H9 (cell line): ENCODE results near the gene ZC3H8. TPM values are rescaled to one million over a fixed set of nuclear protein-coding genes. Genes with fewer than 3 reads are reported as not detected.

ENCODE experiments used
- DNase-seq: peaks from one replicate; pipeline ENCODE4 v3.0.0-alpha.2; 2017
- H2AFZ ChIP-seq: one replicate; pipeline ENCODE4 v1.6.1; 2013; ENCODE audit warnings: mild to moderate bottlenecking, low read length, control low read depth, moderate library complexity
- H2AK5ac ChIP-seq: 2 replicates; pipeline ENCODE4 v1.6.1; 2013; ENCODE audit warnings: low read length, control low read depth, mixed read lengths; ENCODE audit not compliant: insufficient read length
- H2BK120ac ChIP-seq: one replicate; pipeline ENCODE4 v1.6.1; 2013; ENCODE audit warnings: low read depth, mild to moderate bottlenecking, low read length, control low read depth, inconsistent platforms; ENCODE audit not compliant: poor library complexity, severe bottlenecking
- H2BK12ac ChIP-seq: 2 replicates; pipeline ENCODE4 v1.6.1; 2013; ENCODE audit warnings: low read length, control low read depth, mixed read lengths, low read depth; ENCODE audit not compliant: insufficient read length
- H2BK15ac ChIP-seq: 2 replicates; pipeline ENCODE4 v1.6.1; 2013; ENCODE audit warnings: low read depth, low read length, control low read depth
- H2BK20ac ChIP-seq: one replicate; pipeline ENCODE4 v1.6.1; 2013; ENCODE audit warnings: low read depth, mild to moderate bottlenecking, low read length, control low read depth, inconsistent platforms; ENCODE audit not compliant: poor library complexity, severe bottlenecking
- H2BK5ac ChIP-seq: 2 replicates; pipeline ENCODE4 v1.6.1; 2013; ENCODE audit warnings: low read length, control low read depth, mixed read lengths; ENCODE audit not compliant: insufficient read length
- H3K14ac ChIP-seq: 2 replicates; pipeline ENCODE4 v1.6.1; 2013; ENCODE audit warnings: low read length, control low read depth; ENCODE audit not compliant: insufficient read depth
- H3K18ac ChIP-seq: 2 replicates; pipeline ENCODE4 v1.6.1; 2013; ENCODE audit warnings: low read depth, mild to moderate bottlenecking, mixed read lengths, low read length, control low read depth; ENCODE audit not compliant: insufficient read length
- H3K23ac ChIP-seq: 2 replicates; pipeline ENCODE4 v1.6.1; 2013; ENCODE audit warnings: low read length, control low read depth, mixed read lengths, low read depth; ENCODE audit not compliant: insufficient read length
- H3K23me2 ChIP-seq: 2 replicates; pipeline ENCODE4 v1.6.1; 2013; ENCODE audit warnings: low read depth, mild to moderate bottlenecking, mixed read lengths, low read length, control low read depth; ENCODE audit not compliant: insufficient read length, poor library complexity, severe bottlenecking
- H3K27ac ChIP-seq: 2 replicates; pipeline ENCODE4 v1.5.1; 2013; ENCODE audit warnings: low read length, control low read depth, mixed read lengths, low read depth; ENCODE audit not compliant: insufficient read length
- H3K27me3 ChIP-seq: 2 replicates; pipeline ENCODE4 v1.6.1; 2013; ENCODE audit warnings: low read length, control low read depth, inconsistent platforms; ENCODE audit not compliant: insufficient read depth
- H3K4ac ChIP-seq: 2 replicates; pipeline ENCODE4 v1.6.1; 2013; ENCODE audit warnings: low read depth, mild to moderate bottlenecking, control low read depth, inconsistent platforms, low read length, moderate library complexity
- H3K4me1 ChIP-seq: 2 replicates; pipeline ENCODE4 v1.6.1; 2013; ENCODE audit warnings: low read length, control low read depth, inconsistent platforms; ENCODE audit not compliant: insufficient read depth
- H3K4me2 ChIP-seq: 2 replicates; pipeline ENCODE4 v1.6.1; 2013; ENCODE audit warnings: low read length, control low read depth, mixed read lengths; ENCODE audit not compliant: insufficient read length, insufficient read depth
- H3K56ac ChIP-seq: 2 replicates; pipeline ENCODE4 v1.6.1; 2013; ENCODE audit warnings: low read depth, mild to moderate bottlenecking, mixed read lengths, low read length, control low read depth; ENCODE audit not compliant: insufficient read length
- H3K79me1 ChIP-seq: 2 replicates; pipeline ENCODE4 v1.6.1; 2013; ENCODE audit warnings: low read depth, mild to moderate bottlenecking, moderate library complexity, low read length, control low read depth, inconsistent platforms; ENCODE audit not compliant: insufficient read depth, poor library complexity, severe bottlenecking
- H3K79me2 ChIP-seq: 2 replicates; pipeline ENCODE4 v1.6.1; 2013; ENCODE audit warnings: low read length, control low read depth, inconsistent platforms; ENCODE audit not compliant: insufficient read depth
- H3K9ac ChIP-seq: 2 replicates; pipeline ENCODE4 v1.6.1; 2013; ENCODE audit warnings: low read length, control low read depth, mixed read lengths; ENCODE audit not compliant: insufficient read length; ENCODE audit errors: extremely low read depth
- H3K9me3 ChIP-seq: one replicate; pipeline ENCODE4 v1.6.1; 2013; ENCODE audit warnings: low read depth, low read length, inconsistent platforms; ENCODE audit not compliant: control insufficient read depth
- H3T11ph ChIP-seq: one replicate; pipeline ENCODE4 v1.6.1; 2013; ENCODE audit warnings: mild to moderate bottlenecking, low read length, control low read depth, inconsistent platforms
- H4K20me1 ChIP-seq: one replicate; pipeline ENCODE4 v1.6.1; 2013; ENCODE audit not compliant: control insufficient read depth, insufficient read length, insufficient read depth
- H4K5ac ChIP-seq: 2 replicates; pipeline ENCODE4 v1.6.1; 2013; ENCODE audit warnings: low read depth, mild to moderate bottlenecking, mixed read lengths, low read length, control low read depth; ENCODE audit not compliant: insufficient read length
- H4K8ac ChIP-seq: replicated peaks from 2 replicates; pipeline ENCODE4 v1.6.1; 2013; ENCODE audit warnings: low read length, control low read depth, mixed read lengths, low read depth; ENCODE audit not compliant: insufficient read length
- H4K91ac ChIP-seq: 2 replicates; pipeline ENCODE4 v1.6.1; 2013; ENCODE audit warnings: low read depth, mild to moderate bottlenecking, moderate library complexity, mixed read lengths, low read length, control low read depth; ENCODE audit not compliant: insufficient read length
- H3K27ac Mint-ChIP-seq, 3 experiments: 2 replicates in 2 of 3; 3 replicates in 1 of 3; pipeline ENCODE4 v1.8.0; 2020 to 2021; ENCODE audit warnings: mixed read lengths in 3 of 3, mild to moderate bottlenecking in 1 of 3, moderate library complexity in 1 of 3
- H3K27me3 Mint-ChIP-seq: 2 replicates; pipeline ENCODE4 v1.8.0; 2021; ENCODE audit warnings: low read depth, mild to moderate bottlenecking, moderate library complexity, mixed read lengths
- H3K36me3 Mint-ChIP-seq, 3 experiments: 2 replicates in 2 of 3; 3 replicates in 1 of 3; pipeline ENCODE4 v1.8.0; 2020 to 2021; ENCODE audit warnings: low read depth in 3 of 3, mixed read lengths in 3 of 3; ENCODE audit not compliant: insufficient read depth in 1 of 3
- H3K4me1 Mint-ChIP-seq, 2 experiments: 2 replicates each; pipeline ENCODE4 v1.8.0; 2020; ENCODE audit warnings: mixed read lengths in 2 of 2
- H3K4me3 Mint-ChIP-seq, 2 experiments: 2 replicates in 1 of 2; 3 replicates in 1 of 2; pipeline ENCODE4 v1.8.0; 2020 to 2021; ENCODE audit warnings: mild to moderate bottlenecking in 2 of 2, mixed read lengths in 2 of 2, moderate library complexity in 1 of 2
- H3K9me3 Mint-ChIP-seq, 2 experiments: 2 replicates in 1 of 2; 3 replicates in 1 of 2; pipeline ENCODE4 v1.8.0; 2020; ENCODE audit warnings: mild to moderate bottlenecking in 2 of 2, mixed read lengths in 2 of 2, moderate library complexity in 1 of 2
- CTCF ChIP-seq: fragments of 200-600 bp; sonication (generic); conservative IDR thresholded peaks from 3 replicates; pipeline ENCODE4 v1.8.0; 2021; ENCODE audit warnings: antibody characterized with exemption, mild to moderate bottlenecking
- WGBS: extraction: QIAGEN DNeasy Blood & Tissue Kit; methylation state at CpG from one replicate; pipeline ENCODE4 v1.1.7; 2013; ENCODE audit warnings: missing lambda C conversion rate, low lambda C conversion rate, mixed read lengths; ENCODE audit not compliant: insufficient read length; ENCODE audit errors: extremely low coverage; 5-methylcytosine and 5-hydroxymethylcytosine counted together
- total RNA-seq: library from RNA; stranded (reverse); gene quantifications from 2 replicates; pipeline ENCODE4 v1.2.1, GENCODE V29; 2021

ZC3H8 gene
- total RNA-seq, 1 experiment from 2014 or later, result 6.9 TPM

- Histone ChIP-seq H4K8ac (no peak overlapping the region), H2BK5ac (no peak overlapping the region), H3K14ac (no peak overlapping the region), H2BK12ac (no peak overlapping the region), H3K79me1 (no peaks in the 10 kb centered on the region), H3K23me2 (no peaks in the 10 kb centered on the region), H3K9me3 (no peaks in the 10 kb centered on the region), H3K79me2 (no peaks in the 10 kb centered on the region), H3K9ac (no peak overlapping the region), H2AK5ac (no peak overlapping the region), H2BK15ac (no peak overlapping the region), H3T11ph (no peak overlapping the region), H3K27me3 (no peaks in the 10 kb centered on the region), H2BK120ac (no peak overlapping the region), H4K5ac (no peak overlapping the region), H3K27ac (no peak overlapping the region), H3K4ac (no peak overlapping the region), H2BK20ac (no peak overlapping the region), H3K4me1 (no peaks in the 10 kb centered on the region), H3K23ac (no peak overlapping the region), H3K4me2 (no peak overlapping the region), H4K91ac (no peak overlapping the region), H2AFZ (no peak overlapping the region), H3K18ac (no peak overlapping the region), H3K56ac (no peak overlapping the region), H4K20me1 (peaks cover 6% of the 10 kb centered on the region)
- peak; percentile 14 for DNase-seq
- no CpG with 5 or more reads among the region's 11 CpGs for WGBS
- H3K4me1 Mint-ChIP-seq, result peaks cover 4 to 11% of the 10 kb centered on the region in 2 experiments; a peak in 3 of 4 replicates
- no peak overlapping the region for H3K4me3 Mint-ChIP-seq
- TF ChIP-seq CTCF, result no peak
- peaks cover 1% of the 10 kb centered on the region for H3K27me3 Mint-ChIP-seq
- H3K36me3 Mint-ChIP-seq, result no peaks in the 10 kb centered on the region
- H3K27ac Mint-ChIP-seq, result no peak overlapping the region
- no peaks in the 10 kb centered on the region for H3K9me3 Mint-ChIP-seq
These were observed 90.0 kb downstream of the ZC3H8 start for GRCh38 chr2:112164876-112165275.
